ENCODE results near the gene CHST6.
A peak's percentile ranks its signal among the peaks of the same experiment; 100 is the strongest.
"Not testable (repeated sequence)": the region's sequence is repeated elsewhere in the genome, so short reads cannot be mapped to it uniquely, and the experiment has no call there.

Gene CHST6

DNA sequence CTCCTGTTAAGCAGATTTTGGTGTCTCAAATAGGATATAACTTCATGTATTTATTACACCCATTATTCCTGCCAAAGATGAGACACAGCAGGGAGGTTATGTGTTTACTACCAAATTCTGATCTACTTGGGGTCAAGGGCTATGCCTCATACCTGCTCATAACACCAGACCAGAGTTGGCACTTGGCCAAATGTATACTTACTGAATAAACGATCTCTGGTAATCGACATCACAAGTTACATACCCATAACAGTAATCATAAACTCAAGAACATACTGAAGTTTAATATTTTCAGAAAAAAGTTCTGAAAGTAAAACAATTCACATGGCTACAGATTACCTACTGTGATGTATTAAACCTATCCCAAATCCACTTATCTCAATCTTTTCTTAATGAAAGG is 33.7 kb downstream of the CHST6 start:
- TF ChIP-seq, protein P1, sequence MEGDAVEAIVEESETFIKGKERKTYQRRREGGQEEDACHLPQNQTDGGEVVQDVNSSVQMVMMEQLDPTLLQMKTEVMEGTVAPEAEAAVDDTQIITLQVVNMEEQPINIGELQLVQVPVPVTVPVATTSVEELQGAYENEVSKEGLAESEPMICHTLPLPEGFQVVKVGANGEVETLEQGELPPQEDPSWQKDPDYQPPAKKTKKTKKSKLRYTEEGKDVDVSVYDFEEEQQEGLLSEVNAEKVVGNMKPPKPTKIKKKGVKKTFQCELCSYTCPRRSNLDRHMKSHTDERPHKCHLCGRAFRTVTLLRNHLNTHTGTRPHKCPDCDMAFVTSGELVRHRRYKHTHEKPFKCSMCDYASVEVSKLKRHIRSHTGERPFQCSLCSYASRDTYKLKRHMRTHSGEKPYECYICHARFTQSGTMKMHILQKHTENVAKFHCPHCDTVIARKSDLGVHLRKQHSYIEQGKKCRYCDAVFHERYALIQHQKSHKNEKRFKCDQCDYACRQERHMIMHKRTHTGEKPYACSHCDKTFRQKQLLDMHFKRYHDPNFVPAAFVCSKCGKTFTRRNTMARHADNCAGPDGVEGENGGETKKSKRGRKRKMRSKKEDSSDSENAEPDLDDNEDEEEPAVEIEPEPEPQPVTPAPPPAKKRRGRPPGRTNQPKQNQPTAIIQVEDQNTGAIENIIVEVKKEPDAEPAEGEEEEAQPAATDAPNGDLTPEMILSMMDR (IDR thresholded peaks at IDR 0.05; ENCODE audit: low read length, missing control alignments) = no peak
- no peak for DNase-seq (ENCODE audit: low read depth)
- no peak overlapping the region for H3K4me3 ChIP-seq (replicated peaks; ENCODE audit: low read depth, low read length)

DNA sequence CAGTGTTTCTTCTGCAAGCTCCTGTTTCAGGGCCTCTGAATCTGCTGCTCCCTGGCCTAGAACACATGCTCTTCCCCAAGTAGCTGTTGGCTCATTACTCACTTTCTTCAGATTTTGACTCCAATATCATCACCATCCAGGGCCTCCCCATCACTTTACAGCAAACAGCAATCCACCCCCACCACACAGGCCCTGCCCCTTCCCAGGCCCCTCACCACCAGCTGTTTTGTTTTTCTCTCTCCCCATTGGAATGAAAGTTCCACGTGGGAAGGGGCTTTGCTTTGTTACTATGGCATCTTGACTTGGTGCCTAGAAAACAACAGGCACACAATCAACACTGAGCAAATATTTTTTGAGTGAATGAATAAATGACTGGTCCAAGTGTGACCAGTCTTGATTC is 34.8 kb downstream of the CHST6 start:
- TF ChIP-seq, protein P1 (IDR thresholded peaks at IDR 0.05; ENCODE audit: low read length, missing control alignments) = no peak
- H3K4me3 ChIP-seq (replicated peaks; ENCODE audit: low read depth, low read length) = no peak overlapping the region
- DNase-seq (ENCODE audit: low read depth) = peak; percentile 13

DNA sequence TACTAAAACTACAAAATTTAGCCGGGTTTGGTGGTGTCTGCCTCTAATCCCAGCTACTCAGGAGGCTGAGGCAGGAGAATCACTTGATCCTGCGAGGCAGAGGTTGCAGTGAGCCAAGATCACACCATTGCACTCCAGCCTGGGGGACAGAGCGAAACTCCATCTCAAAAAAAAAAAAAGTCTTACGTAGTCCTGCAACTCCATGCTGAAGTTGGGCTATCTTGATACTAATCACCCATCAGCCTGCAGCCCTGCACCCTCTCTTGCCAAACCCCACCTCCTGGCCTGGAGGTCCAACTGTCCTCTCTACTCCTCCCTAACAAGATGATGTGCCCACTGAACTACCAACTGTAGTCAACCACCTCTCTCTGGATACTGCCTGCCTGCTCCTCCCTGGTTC is 35.5 kb downstream of the CHST6 start:
- H3K4me3 ChIP-seq (replicated peaks; ENCODE audit: low read depth, low read length) = no peak overlapping the region
- TF ChIP-seq, protein P1 (IDR thresholded peaks at IDR 0.05; ENCODE audit: low read length, missing control alignments) = no peak
- no peak for DNase-seq (ENCODE audit: low read depth)

DNA sequence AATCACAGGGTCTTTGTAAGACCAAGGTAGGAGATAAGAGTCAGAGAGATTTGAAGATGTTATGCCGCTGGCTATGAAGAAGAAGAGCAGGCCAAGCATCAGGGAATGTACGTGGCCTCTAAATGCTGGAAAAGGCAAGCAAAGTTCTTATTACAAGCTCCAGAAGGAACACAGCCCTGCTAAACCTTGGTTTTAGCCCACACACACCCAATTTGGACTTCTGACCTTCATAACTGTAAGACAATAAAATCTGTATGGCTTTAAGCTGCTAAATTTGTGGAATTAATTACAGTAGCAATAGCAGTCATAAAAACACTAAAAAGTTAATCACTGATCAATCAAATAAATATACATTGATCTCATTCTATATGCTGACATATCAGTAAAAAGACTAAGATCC is 36.8 kb downstream of the CHST6 start:
- TF ChIP-seq, protein P1 (IDR thresholded peaks at IDR 0.05; ENCODE audit: low read length, missing control alignments) = no peak
- DNase-seq (ENCODE audit: low read depth) = no peak
- H3K4me3 ChIP-seq (replicated peaks; ENCODE audit: low read depth, low read length) = no peak overlapping the region

DNA sequence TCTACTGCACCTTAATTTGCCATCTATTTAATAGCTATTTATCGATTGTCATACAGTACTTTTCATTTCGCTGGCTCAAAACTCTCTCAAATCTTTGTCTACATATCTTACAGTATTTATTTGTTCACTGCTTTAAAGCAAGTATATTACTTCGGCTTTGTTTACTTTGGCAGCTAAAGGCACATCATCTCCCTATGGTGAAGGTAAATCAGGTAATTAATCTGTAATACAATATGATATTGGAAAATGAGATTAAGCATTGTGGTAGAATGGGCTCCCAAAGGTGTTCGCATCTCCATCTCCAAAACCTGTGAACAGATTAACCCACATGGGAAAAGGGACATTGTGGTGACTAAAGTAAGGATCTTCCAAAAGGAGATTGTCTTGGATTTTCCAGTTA is 37.2 kb downstream of the CHST6 start:
- H3K4me3 ChIP-seq (replicated peaks; ENCODE audit: low read depth, low read length) = no peak overlapping the region
- TF ChIP-seq, protein P1 (IDR thresholded peaks at IDR 0.05; ENCODE audit: low read length, missing control alignments) = no peak
- DNase-seq (ENCODE audit: low read depth) = no peak

DNA sequence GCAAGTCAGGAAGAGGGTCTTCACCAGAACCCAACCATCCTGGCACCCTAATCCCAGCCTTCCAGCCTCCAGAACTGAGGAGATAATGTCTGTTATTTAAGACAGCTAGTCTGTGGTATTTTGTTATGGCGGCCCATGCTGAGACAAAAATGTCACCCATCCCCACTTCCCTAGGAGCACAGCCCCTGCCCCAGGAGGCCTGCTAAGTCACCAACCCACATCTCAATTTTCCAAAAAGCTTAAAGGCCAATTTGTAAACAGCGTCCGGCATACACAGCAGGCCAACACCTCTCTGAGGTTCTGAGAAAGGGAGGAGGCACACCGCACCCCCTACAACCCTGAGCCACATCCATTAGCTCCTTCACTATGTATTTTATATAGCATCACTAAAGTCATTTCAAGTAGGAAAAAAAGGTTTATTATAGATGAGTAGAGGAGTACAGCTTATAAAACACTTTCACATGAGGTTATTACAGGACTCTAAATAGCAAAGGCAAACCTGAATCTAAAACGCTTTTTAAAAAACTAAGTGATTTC is 37.7 kb downstream of the CHST6 start:
- no peak overlapping the region for H3K4me3 ChIP-seq (replicated peaks; ENCODE audit: low read depth, low read length)
- TF ChIP-seq, protein P1 (IDR thresholded peaks at IDR 0.05; ENCODE audit: low read length, missing control alignments) = no peak
- no peak for DNase-seq (ENCODE audit: low read depth)

DNA sequence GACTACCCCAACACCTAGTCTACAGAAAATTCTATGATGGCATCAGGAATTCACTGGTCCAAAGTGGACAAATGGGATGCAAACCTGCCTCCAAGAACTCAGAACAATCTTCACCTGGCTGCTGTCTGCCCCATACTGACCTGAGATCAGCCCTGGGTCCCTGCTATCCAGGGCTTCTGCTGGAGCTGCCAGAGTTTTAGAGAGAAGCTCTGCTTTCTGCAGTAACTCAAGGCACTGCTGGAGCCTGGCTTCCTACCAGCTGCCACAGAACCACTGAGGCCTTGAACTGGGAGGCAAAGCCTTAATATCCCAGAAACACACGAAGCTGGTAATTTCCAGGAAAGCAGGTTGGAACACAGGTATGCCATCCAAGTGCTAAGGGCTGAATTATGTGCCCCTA is 38.3 kb downstream of the CHST6 start:
- no peak for DNase-seq (ENCODE audit: low read depth)
- TF ChIP-seq, protein P1 (IDR thresholded peaks at IDR 0.05; ENCODE audit: low read length, missing control alignments) = no peak
- H3K4me3 ChIP-seq (replicated peaks; ENCODE audit: low read depth, low read length) = no peak overlapping the region

DNA sequence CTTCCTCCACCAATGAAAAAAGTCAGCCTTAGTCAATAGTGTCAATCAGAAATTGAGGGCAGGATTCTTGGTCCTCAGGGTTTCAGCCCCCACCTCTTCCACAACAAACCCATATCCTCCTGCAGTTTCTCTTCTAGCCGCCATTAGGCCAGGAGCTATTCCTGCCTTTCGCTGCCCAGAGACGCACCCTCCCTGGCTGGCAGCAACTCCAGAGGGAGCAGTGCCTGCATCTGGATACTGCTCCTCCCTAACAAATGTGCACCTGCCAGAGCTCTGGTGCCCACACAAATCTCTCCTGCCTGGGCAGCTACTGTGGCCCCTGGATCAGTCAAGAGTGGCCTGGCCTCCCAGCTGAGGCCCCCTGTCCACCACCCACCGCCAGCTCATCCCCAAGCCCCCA is 38.8 kb downstream of the CHST6 start:
- H3K4me3 ChIP-seq (replicated peaks; ENCODE audit: low read depth, low read length); DNase-seq (ENCODE audit: low read depth): not testable (repeated sequence)
